H7 (cell line): Measurements from ENCODE around the gene PLXNA1. TPM values are rescaled to one million over a fixed set of nuclear protein-coding genes. Genes with fewer than 3 reads are reported as not detected.
A peak's percentile ranks its signal among the peaks of the same experiment; 100 is the strongest.

Experiments
- DNase-seq: peaks from one replicate; pipeline ENCODE4 v3.0.0; 2012
- H3K27me3 ChIP-seq: 2 replicates; pipeline ENCODE4 v1.6.0; 2011; ENCODE audit warnings: mild to moderate bottlenecking, low read length; ENCODE audit not compliant: control insufficient read depth, insufficient read depth
- H3K36me3 ChIP-seq: replicated peaks from 2 replicates; pipeline ENCODE4 v1.5.1; 2011; ENCODE audit warnings: low read length; ENCODE audit not compliant: control insufficient read depth, insufficient read depth
- H3K4me3 ChIP-seq: 2 replicates; pipeline ENCODE4 v1.5.1; 2011; ENCODE audit warnings: low read depth, mild to moderate bottlenecking, control low read depth, low read length, moderate library complexity; ENCODE audit not compliant: insufficient read depth
- total RNA-seq: library from RNA; depleted of rRNA; stranded (reverse); fragments of >200 nt; shearing (Covaris generic); gene quantifications from 2 replicates; pipeline ENCODE4 v1.2.3, GENCODE V29; 2014; rRNA removed

The PLXNA1 gene
- 41.9 and 42.7 TPM in 2 replicates for total RNA-seq

DNA sequence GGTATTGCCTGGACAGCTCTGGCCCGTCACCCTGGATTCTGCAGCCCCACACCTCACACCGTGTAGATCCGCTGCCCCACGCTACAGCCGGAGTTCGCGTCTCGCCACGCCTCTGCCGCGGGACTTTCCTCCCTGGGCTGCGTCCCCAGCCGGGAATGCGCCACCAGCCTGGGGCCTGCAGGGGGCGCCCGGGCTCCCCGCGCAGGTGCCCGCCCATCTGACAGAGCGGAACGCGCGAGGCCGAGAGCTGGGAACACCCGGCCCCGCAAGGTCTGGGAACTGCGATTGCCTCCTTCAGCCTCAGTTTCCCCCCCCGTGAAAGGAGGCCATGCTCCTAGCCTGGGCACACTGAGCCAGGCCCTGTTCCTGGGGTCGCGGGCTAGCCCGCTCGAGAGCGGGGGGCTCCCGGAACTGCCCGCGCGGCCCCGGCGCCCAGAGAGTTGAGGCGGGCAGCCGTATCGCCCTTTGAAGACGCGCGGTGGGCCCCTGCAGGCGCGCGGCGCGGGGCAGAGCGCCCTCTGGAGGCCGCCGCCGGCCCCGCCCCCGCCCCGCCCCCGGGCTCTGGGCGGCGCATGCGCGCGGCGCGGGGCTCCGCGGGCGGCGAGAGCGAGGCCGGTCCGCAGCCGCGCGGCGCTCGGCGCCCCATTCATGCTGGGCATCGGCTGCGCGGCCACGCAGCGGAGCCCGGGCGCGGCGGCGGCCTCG lies at the start of gene PLXNA1:
Gene PLXNA1, plus strand, starts transcription at position 645 of the 705 bp plus-strand sequence. CDS start 5,479 bp downstream, outside the sequence.
- peak; percentile 99 for DNase-seq
- H3K36me3 ChIP-seq, result no peaks in the 10 kb centered on the region
- H3K4me3 ChIP-seq, result peak within 1 kb of the TSS; percentile 75
- H3K27me3 ChIP-seq, result peaks cover 6% of the 10 kb centered on the region; the same call in 1 of the 2 replicates

DNA sequence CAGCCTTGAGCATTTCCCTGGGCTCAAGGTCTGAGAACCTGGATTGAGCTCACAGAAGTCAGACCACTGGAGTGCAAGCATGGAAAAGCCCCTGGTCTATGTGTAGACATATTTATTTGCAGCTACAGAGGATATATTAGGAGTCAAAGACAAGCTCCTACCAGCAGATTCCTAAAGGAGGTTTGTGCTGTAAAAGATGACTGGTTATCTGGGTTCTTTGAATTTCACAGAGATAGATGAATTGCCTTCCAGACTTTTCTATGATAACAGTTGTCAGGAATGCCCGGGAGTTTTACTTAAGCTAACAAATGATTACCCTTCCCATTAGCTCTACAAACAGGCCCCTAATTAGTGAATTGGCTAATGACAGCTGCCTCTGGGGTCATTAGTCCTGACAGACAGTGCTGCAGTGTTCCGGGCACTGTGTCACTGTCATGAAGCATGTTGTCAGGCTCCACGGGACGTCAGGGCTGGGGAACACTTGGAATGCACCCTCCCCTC lies 48.8 kb upstream of the PLXNA1 start:
- DNase-seq, result peak; percentile 46
- Histone ChIP-seq H3K36me3 (no peaks in the 10 kb centered on the region), H3K4me3 (no peak overlapping the region), H3K27me3 (no peaks in the 10 kb centered on the region)

DNA sequence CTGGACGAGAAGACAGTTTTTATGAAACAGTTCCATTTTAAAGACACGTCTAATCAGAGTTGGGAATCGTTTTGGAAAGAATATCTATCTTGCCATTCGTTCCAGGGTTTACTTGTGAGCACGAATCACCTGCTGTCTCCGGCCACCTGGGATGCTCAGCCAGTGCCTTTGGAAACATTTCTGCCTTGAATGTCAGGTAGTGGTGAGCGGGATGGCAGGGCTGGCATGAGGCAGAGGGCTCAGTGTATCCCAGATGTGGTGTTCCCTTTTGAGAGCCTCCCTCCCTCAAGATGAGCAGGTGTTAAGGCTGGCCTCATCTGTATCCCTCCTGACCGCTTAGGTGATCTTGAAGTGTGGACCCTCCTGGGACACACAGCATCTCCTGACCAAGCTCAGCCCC lies 47.9 kb upstream of the PLXNA1 start:
- no peak overlapping the region for H3K4me3 ChIP-seq
- DNase-seq, result no peak
- H3K36me3 ChIP-seq, result no peaks in the 10 kb centered on the region
- H3K27me3 ChIP-seq, result no peaks in the 10 kb centered on the region

DNA sequence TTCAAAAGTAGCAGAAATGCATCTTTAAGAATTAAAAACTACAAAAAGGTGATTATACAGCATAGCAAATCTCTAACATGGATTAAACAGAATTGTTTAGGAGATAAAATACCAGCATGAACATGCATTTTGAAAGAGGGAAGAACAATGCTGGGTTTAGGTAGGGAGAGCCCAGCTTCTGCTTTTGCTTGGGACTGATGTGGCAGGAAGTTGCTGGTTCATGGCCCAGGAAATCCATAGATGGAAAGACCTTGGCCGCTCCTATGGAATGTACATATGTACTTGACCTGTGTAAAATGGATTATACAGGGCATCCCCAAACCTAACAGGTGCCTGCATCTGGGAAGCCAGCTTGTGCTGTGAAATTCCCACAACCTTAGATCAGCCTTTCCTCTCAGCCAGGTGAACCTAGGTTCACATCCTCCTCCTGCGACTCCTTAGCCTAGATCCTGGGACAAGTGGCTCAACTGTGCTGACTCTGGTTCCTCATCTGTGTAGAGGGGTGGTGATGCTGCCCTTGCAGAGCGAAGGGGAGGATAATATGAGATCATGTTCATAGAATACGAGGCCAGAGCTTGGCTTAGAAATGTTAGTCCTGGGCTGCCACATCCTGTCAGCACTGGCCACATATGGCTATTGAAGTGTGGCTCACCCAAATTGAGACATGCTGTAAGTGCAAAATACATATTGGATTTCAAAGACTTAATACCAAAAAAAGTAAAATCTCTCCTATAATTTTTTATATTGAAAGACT lies 47.0 kb upstream of the PLXNA1 start:
- Histone ChIP-seq H3K4me3 (no peak overlapping the region), H3K36me3 (no peaks in the 10 kb centered on the region), H3K27me3 (no peaks in the 10 kb centered on the region)
- no peak for DNase-seq

DNA sequence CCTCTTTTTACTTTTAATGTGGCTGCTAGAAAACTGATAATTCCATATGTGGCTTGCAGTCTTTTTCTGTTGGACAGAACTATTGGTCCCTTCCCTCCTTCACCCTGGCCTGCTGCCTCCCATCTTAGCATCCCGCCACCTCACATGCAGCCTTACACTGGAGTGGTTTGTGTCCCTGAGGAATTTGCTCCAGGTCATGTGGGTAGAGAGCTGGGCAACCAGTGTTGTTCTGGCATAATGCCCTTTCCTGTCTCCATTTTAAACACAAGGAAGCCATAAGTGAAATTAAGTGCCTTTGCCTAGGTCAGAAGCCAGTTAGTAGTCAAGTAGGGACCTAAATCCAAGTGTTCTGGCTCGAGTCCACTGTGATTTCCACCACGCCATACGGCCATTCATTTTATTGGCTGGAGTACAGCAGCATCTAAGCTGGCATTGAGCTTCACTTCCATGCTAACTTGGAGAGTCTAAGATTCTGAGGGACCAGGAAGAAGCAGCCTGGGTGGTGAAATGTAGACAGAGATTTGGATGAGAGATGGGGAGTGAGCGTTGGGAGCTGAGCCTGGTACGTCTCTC lies 46.0 kb upstream of the PLXNA1 start:
- no peaks in the 10 kb centered on the region for H3K27me3 ChIP-seq
- H3K4me3 ChIP-seq, result no peak overlapping the region

DNA sequence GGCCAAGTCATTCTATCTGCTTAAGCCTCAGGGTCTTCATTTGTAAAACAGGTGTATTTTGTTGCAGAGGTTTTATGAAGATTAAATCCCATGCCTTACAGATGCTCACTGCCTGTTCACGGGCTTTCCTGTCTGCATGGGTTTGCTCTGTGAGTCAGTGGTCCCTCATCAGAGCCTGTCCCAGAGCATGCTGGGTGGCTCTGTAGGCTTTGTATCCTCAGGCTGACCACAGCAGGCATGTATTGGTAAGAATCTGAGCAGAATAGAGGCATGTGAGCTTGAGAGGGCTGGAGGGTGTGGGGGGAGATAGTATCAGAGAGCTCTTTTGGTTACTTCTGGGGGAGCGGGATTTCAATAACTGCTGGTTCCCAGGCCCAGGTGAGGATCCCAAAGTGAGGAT lies 45.4 kb upstream of the PLXNA1 start:
- H3K27me3 ChIP-seq, result no peaks in the 10 kb centered on the region
- no peak overlapping the region for H3K4me3 ChIP-seq
- DNase-seq, result no peak
- no peaks in the 10 kb centered on the region for H3K36me3 ChIP-seq

More for the DNA sequence above, 46.0 kb upstream of the PLXNA1 start:
- no peak for DNase-seq
- H3K36me3 ChIP-seq, result no peaks in the 10 kb centered on the region

DNA sequence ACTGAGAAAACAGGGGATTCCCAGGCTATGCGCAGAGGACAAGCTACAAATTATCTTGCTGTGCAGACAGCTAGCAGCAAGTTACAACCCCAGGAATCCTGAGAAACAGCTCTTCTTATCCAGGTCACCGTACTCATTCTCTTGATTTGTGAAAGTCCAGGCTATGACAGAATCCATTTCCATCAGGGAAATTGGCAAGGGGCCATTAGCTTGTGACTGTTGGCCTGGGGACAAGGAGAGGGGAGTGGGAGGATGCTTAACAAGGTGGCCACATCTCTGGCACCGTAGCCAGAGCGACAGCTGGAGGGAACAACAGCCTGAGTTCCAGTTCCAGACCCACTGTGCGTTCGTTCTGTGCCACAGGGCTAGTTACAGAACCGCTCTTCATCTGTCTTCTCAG lies 44.9 kb upstream of the PLXNA1 start:
- H3K4me3 ChIP-seq, result no peak overlapping the region
- DNase-seq, result no peak
- no peaks in the 10 kb centered on the region for H3K36me3 ChIP-seq

DNA sequence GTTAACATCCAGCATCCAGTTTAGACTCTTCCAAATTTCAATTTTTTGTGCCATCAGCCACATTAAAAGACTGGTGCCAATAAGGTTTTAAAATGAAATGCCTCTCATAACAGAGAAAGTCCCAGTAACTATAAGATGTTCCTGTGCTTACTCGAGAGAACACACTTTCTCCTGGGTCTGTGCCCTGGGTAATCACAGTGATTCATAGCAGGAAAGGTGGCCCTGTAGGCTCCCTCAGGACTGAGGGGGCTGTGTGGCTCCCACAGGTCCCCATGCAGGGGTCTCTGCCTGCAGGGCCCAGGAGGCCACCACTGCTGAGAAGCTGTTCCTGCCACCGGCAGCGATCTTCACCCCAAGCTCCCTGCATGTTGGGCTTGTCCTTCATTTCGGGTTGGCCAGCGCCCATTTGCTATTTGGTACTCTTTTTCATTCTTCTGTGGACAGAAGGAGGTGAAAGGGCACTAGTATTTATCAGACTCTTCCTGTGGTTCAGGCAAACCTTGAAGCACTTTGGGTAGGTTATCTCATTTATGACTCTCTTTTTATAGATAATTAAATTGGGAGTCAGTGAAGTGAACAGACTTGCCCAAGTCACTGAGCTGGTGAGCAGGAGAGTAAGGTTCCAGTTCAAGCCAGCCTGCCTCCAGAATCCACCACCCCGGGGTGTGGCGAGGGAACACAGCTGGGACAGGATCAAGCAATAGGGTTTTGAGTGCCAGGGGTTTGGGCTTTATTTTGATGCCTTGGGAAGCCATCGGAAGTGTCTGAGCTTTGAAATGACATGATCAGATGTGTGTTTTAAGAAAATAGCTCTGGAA lies 44.2 kb upstream of the PLXNA1 start:
- H3K4me3 ChIP-seq, result no peak overlapping the region
- no peaks in the 10 kb centered on the region for H3K27me3 ChIP-seq
- no peaks in the 10 kb centered on the region for H3K36me3 ChIP-seq
- DNase-seq, result peak; percentile 35

More for the DNA sequence above, 44.9 kb upstream of the PLXNA1 start:
- no peaks in the 10 kb centered on the region for H3K27me3 ChIP-seq

DNA sequence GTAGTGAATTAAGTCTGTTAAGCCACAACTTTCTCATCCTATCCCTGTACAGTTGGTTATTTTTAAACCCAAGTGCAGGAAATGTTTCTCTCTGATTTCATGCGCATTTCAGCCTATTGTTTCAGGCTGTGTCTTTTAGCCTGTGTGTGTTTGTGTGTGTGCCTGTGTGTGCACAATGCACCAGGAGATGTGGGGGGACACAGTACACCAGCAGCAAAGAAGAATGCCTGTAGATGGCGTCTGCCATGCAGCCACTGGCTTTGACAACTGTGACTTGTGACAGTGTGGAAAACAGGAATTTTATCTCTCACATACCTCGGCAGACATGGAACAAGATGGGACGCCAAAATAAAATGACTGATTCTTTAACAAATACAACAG lies 43.6 kb upstream of the PLXNA1 start:
- no peak overlapping the region for H3K4me3 ChIP-seq
- no peaks in the 10 kb centered on the region for H3K27me3 ChIP-seq
- DNase-seq, result peak; percentile 65
- no peaks in the 10 kb centered on the region for H3K36me3 ChIP-seq

DNA sequence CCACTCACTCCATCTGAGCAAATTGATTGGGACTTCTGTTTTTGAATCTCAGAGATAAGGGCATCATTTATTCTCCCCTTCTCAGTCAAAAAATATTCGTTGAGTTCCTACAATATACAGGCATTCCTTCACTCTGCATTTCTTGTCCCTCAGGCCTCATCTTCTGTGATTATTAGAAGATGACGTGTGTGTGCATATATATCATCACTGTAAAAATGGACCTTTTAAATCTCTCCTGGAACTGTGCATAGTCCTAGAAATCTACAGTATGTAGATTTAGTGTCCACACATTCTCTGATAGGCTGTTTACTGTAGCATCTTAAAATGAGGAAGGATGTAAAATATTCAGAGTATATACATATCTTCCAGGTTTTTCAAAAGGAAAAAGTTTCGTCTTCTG lies 43.2 kb upstream of the PLXNA1 start:
- Histone ChIP-seq H3K36me3 (no peaks in the 10 kb centered on the region), H3K4me3 (no peak overlapping the region), H3K27me3 (no peaks in the 10 kb centered on the region)
- no peak for DNase-seq

DNA sequence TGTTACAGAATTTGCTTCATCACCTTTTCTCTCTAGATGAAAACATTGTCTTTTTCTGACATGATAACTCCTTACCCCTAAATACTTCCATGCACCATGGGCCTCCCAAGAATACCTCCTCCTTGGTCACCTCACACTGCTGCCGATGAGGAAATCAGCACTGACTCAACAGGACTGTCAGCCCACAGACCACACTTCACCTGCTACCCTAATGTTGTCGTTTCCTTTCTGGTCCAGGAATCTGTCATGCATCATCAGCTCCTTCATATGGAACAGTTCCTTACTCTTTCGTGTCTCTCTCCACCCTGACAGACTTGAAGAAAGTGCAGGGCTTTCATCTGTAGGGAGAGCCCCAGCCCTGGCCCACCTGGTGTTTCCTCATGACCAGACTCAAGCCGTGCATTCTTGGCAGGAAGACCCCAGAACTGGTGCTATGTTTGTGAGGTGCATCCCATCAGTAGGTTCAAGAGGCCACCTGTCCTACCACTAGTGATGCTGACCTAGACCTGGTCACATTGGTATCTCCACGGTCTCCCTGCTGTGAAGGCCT lies 41.1 kb upstream of the PLXNA1 start:
- H3K27me3 ChIP-seq, result no peaks in the 10 kb centered on the region
- no peak for DNase-seq
- no peak overlapping the region for H3K4me3 ChIP-seq
- no peaks in the 10 kb centered on the region for H3K36me3 ChIP-seq

DNA sequence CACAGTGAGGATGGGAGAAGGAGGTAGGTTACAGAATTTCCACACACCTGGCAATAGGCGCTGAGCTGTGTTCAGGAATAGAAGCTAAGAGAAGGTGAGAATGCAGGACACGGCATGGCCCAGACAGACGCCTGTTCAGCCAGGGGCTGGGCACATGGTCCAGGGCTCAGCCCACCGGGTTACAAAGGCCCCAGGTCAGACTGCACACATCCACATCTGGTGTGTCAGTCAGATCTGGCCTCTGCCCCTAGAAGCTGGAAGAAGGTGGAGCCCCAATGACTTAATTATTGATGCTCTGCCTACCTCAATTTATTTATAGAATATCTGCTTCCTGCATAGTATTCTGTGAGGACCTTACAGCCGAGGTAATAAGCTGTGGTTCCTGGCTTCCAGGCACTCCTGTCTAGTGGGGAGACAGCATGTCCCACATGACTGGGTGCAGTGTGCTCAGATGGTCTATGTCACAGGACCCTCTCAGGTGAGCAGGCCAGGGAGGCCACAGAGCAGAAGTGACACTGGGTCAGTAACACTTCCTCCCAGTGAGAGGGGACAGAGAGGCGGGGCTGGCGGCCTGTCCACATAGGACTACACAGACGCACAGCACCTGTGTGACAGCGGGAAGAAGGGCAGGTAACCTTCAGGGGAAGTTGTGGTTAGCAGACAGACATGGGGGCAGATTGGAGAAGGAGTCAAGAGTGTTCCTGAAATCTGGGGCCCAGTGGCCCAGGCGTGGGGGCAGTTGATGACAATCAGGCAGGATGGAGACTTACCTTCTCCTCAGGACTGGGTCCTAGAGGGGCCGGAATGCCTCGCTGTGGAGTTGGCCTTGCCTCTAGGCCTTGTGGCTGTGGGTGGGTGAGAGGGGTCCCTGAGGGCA lies 38.6 kb upstream of the PLXNA1 start:
- Histone ChIP-seq H3K4me3 (no peak overlapping the region), H3K36me3 (no peaks in the 10 kb centered on the region), H3K27me3 (no peaks in the 10 kb centered on the region)
- DNase-seq, result no peak

DNA sequence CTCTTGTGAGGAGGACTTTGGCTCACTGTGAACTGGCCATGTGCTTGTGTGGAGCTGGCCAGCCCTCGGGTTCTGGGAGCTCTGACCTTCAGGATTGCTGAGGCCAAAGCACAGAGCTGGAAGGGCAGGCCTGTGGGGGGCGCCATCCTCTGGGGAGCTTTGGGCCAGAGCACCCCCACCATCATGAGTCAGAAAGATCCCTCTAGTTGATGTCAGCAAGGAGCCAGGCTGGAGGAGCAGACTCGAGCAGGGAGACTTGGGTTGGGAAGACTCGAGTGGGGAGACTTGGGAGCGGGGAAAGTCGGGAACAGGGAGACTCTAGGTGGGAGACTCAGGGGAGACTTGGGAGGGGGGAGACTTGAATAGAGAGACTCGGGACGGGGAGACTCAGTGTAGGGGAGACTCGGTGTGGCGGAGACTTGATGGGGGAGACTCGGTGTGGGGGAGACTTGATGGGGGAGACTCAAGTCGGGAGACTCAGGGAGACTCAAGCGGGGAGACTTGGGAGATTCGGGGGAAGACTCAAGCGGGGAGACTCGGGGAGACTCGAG lies 37.7 kb upstream of the PLXNA1 start:
- Histone ChIP-seq H3K36me3 (no peaks in the 10 kb centered on the region; the same call in 1 of the 2 replicates), H3K27me3 (no peaks in the 10 kb centered on the region), H3K4me3 (no peak overlapping the region)
- peak; percentile 81 for DNase-seq
